ENCODE results near the gene GTF2E1. TPM values are rescaled to one million over a fixed set of nuclear protein-coding genes. Genes with fewer than 3 reads are reported as not detected.

Gene GTF2E1
- total and polyA plus RNA-seq, 9 of the 15 experiments (the other 6 are each of a cell fraction or from before 2014, with no cell fraction given) = 12.9 to 23.5 (median 15.4) TPM

DNA sequence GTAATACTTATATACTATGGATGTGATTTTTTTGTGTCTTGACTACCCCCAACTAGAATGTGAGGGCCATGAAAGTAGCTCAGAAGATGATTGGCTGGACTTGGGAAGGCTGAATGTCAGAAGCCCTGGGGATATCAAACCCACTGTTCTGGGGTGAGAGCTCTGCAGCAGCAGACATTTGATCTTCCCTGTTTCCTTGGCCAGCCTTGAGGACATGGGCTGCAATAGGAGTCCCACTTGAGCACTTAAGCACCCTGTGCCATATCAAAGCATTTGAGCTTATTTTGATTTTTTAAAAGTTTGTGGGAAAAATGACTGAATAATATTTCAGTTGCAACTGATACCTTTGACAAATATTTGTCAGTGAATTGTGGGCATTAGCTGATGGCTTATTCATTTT lies 21.7 kb downstream of the GTF2E1 start (continued):
- TF ChIP-seq ZNF408 (CRISPR knock-in tag; IDR thresholded peaks at IDR 0.05; ENCODE audit: low read depth) (no peak), NFRKB (IDR thresholded peaks at IDR 0.05; ENCODE audit: low read depth) (no peak), RFX7 (CRISPR knock-in tag; IDR thresholded peaks at IDR 0.05) (no peak), ZNF316 (IDR thresholded peaks at IDR 0.05) (no peak), ZNF24 (IDR thresholded peaks at IDR 0.05) (no peak), NFYB (IDR thresholded peaks at IDR 0.05; ENCODE audit: extremely low read depth, insufficient read length) (no peak), E2F6 (IDR thresholded peaks at IDR 0.05; ENCODE audit: borderline replicate concordance in 1 of 2, extremely low read depth in 1 of 2, insufficient read depth in 1 of 2, insufficient read length in 1 of 2, low read depth in 1 of 2, low read length in 1 of 2, poor library complexity in 1 of 2, severe bottlenecking in 1 of 2) (no peak), RNF219 (CRISPR knock-in tag; IDR thresholded peaks at IDR 0.05) (no peak), BRF1 (IDR thresholded peaks at IDR 0.05; ENCODE audit: borderline replicate concordance, extremely low read depth, insufficient read length) (no peak), YBX1 (IDR thresholded peaks at IDR 0.05) (no peak)
- TF ChIP-seq, protein P1, sequence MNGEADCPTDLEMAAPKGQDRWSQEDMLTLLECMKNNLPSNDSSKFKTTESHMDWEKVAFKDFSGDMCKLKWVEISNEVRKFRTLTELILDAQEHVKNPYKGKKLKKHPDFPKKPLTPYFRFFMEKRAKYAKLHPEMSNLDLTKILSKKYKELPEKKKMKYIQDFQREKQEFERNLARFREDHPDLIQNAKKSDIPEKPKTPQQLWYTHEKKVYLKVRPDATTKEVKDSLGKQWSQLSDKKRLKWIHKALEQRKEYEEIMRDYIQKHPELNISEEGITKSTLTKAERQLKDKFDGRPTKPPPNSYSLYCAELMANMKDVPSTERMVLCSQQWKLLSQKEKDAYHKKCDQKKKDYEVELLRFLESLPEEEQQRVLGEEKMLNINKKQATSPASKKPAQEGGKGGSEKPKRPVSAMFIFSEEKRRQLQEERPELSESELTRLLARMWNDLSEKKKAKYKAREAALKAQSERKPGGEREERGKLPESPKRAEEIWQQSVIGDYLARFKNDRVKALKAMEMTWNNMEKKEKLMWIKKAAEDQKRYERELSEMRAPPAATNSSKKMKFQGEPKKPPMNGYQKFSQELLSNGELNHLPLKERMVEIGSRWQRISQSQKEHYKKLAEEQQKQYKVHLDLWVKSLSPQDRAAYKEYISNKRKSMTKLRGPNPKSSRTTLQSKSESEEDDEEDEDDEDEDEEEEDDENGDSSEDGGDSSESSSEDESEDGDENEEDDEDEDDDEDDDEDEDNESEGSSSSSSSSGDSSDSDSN (IDR thresholded peaks at IDR 0.05; ENCODE audit: borderline replicate concordance in 1 of 2, low read depth in 2 of 2, low read length in 2 of 2) = no peak
